Erythroblast (primary cell): Measurements from ENCODE around the gene TEX14.

ENCODE experiments used
- GATA1 ChIP-seq: IDR thresholded peaks from 2 replicates; pipeline ENCODE4 v1.6.1; 2011; ENCODE audit warnings: low read depth, mild to moderate bottlenecking, control low read depth, low read length, moderate library complexity
- POLR2A ChIP-seq: IDR thresholded peaks from 2 replicates; pipeline ENCODE4 v1.6.1; 2011; ENCODE audit warnings: mild to moderate bottlenecking, low read length

DNA sequence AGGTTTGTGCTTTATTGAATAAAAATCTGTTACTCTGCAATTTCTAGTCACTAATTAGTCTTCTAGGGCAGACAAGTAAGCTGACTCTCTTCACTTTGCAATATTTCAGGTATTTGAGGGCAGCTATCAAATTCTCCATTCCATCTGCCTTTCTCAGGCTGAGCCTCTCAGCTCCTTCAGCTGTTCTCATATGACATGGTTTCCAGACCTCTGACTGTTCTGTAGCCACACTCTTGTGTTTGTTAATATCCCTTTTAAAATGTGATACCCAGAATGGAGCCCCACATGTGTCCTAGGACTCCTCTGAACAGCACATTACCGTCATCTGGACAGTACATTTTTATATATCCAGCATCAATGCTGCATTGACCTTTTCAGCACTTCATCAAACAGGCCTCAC, 131.3 kb downstream of the TEX14 start:
- TF ChIP-seq POLR2A, result no peak
- no peak for TF ChIP-seq GATA1
